ENCODE results near the gene BABAM2.

DNA sequence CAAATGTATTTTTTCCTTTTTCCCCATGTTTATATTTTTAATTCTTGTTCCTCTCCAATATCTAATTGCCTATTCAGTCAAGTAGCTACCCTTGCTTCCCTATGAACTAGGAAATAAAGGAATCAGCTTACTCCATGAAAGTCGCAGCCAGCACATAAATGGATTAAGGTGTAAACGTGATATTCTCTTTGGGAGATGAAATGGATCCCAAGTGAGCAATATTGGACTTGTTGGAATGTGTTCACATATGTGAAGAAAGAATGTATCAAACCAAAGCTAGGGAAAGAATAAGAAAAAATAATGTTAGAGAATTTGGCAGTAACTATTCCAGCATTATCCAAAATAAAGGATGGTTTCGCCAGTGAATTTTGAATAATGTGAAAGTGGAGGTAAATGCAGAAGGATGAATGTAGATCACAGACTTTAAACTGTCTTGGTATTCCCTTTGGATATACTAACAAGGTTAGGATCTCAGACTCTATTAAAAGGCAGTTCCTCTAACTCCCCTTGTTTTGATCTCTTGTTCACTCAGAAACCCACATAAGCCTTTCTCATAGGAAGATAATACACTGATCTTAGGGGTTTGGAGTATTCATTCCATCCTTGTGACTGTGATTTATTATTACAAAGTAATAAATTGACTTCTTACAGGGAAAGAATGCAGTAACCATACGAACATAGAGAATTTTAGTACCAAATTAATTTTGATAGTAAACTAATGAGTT lies 208.1 kb downstream of the BABAM2 start:
- TF ChIP-seq CTCF (IDR thresholded peaks at IDR 0.05; ENCODE audit: insufficient read depth, low read length, poor library complexity, severe bottlenecking) (no peak), EZH2phosphoT487 (conservative IDR thresholded peaks at IDR 0.05; ENCODE audit: low read length) (no peak)

Data from SU-DHL-6 (cell line).